Endometrial microvascular endothelial cells (primary cell): Measurements from ENCODE around the gene HRNR. TPM values are rescaled to one million over a fixed set of nuclear protein-coding genes. Genes with fewer than 3 reads are reported as not detected.
"Not testable (repeated sequence)": the region's sequence is repeated elsewhere in the genome, so short reads cannot be mapped to it uniquely, and the experiment has no call there.

ENCODE experiments used
- in situ Hi-C: cut with HindIII; loops from 2 replicates; pipeline ENCODE4 v1.10.0; 2017; ENCODE audit warnings: low sequenced_read_pairs, low pct_unique_long_range_greater_than_20kb; ENCODE audit errors: inconsistent ontology term
- total RNA-seq: library from RNA; depleted of rRNA; stranded (reverse); fragments of >200 nt; gene quantifications from one replicate; pipeline ENCODE4 v1.2.3, GENCODE V29; 2015; ENCODE audit errors: inconsistent ontology term

HRNR gene
- total RNA-seq: not detected

- in situ Hi-C loops: no loop called here
Measured at GRCh38 chr1:152224093-152224492, at the start of gene HRNR. Gene HRNR (minus strand): TSS chr1:152224193. CDS start chr1:152223253, 940 bp downstream.

DNA sequence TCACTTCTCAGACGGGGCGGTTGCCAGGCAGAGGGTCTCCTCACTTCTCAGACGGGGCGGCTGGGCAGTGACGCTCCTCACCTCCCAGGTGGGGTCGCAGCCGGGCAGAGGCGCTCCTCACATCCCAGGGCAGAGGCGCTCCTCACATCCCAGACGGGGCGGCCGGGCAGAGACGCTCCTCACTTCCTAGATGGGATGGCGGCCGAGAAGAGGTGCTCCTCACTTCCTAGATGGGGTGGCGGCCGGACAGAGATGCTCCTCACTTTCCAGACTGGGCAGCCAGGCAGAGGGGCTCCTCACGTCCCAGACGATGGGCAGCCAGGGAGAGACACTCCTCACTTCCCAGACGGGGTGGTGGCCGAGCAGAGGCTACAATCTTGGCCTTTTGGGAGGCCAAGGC is 32.4 kb upstream of the HRNR start:
- in situ Hi-C loops: not testable (repeated sequence)

- in situ Hi-C loops: no loop called here
Measured at GRCh38 chr1:152252157-152252556, 28.2 kb upstream of the HRNR start.

GRCh38 chr1:152251391-152251790 is 27.4 kb upstream of the HRNR start:
- in situ Hi-C loops: no loop called here

DNA sequence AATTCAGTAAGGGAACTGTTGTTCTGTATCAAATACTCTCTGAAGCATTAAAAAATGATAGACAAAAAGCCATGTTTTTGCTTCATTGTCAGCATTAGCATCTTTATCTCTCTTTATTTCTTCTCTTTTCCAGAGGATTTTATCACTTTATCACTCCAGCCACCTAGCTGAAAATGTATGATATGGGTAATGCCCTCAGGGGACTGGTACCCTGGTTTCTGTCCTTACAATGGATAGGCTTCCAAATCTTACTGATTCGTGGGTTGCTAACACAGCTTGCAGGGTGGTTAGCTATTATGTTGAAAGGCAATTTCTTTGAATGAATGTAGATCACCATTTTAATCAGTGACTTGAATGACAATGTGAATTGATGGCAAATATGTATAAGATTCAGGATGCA is 23.3 kb upstream of the HRNR start:
- in situ Hi-C loops: no loop called here

DNA sequence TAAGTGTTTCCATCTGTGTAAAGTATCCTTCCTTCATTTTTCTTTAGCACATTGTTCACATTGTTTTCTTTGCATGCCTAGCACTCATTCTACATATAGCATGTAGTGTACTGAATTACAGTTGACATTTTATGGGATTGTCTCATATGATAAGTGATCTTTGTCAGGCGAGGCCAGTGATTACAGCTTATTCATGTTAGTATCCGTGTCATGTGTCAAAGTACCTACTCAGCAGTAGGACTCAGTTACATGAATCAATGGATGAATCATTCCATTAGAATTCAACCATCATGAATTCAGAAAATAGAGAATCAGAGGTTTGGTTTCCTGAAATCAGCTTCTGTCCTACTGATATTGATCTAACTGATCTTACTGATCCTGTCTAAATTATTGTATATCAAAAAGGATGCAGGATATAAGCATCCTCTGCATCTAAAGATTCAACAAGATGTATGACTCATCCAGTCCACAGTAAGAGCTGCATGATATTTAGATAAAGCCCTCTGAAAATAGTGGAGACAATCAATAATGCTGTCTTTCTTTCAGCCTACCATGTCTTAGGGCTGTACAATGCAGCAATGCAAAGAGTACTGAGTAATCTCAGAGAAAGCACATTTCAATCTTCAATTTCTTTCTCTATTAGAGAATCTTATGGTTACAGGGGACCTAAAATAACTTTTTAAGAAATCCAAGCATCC is 20.7 kb upstream of the HRNR start:
- in situ Hi-C loops: no loop called here

GRCh38 chr1:152237093-152237492 is 13.1 kb upstream of the HRNR start:
- in situ Hi-C loops: no loop called here

- in situ Hi-C loops: no loop called here
Measured at GRCh38 chr1:152228831-152229230, 4.8 kb upstream of the HRNR start.

GRCh38 chr1:152227310-152227928 is 3.4 kb upstream of the HRNR start:
- in situ Hi-C loops: no loop called here

DNA sequence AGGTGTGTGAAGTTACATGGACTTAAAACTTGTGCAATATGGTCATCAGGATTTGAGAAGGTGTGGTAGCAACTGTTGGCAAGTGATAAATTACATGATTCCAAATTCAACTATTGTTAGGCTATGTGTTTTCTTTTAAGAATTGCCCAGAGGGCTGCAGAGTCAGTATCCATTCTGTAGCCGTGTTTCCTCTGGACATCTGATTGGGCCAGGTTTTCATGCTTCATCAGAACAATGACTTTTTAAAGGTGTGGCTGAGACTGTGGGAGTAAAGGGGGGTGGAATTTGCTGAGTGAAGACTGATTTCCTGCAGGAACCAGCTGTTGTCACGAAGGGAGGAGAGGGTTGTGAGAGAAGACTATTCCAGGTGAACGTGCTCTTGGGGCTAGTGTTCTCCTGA is 1.7 kb upstream of the HRNR start:
- in situ Hi-C loops: no loop called here

GRCh38 chr1:152220166-152221163 is 3.5 kb downstream of the HRNR start:
- in situ Hi-C loops: no loop called here

GRCh38 chr1:152219438-152219837 is 4.6 kb downstream of the HRNR start:
- in situ Hi-C loops: not testable (repeated sequence)

DNA sequence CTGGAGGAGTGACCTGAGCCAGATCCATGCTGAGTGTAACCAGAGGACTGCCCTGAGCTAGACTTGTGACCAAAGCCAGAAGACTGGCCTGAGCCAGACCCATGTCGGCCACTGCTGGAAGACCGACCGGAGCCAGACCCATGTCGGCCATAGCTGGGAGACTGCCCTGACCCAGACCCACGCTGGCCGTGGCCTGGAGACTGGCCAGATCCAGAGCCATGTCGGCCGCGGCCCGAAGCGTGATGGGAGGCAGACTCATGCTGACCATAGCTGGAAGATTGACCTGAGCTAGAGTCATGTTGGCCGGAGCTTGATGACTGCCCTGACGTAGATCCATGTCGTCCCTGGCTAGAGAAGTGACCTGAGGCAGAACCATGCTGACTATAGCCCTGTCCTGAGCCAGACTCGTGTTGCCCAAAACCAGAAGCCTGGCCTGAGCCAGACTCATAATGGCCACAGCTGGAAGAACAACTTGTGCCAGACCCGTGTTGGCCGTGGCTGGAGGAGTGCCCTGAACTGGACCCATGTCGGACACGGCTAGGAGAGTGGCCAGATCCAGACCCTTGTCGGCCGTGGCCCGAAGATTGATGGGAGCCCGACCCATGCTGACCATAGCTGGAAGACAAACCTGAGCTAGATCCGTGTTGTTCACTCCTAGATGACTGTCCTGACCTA is 5.1 kb downstream of the HRNR start:
- in situ Hi-C loops: no loop called here

DNA sequence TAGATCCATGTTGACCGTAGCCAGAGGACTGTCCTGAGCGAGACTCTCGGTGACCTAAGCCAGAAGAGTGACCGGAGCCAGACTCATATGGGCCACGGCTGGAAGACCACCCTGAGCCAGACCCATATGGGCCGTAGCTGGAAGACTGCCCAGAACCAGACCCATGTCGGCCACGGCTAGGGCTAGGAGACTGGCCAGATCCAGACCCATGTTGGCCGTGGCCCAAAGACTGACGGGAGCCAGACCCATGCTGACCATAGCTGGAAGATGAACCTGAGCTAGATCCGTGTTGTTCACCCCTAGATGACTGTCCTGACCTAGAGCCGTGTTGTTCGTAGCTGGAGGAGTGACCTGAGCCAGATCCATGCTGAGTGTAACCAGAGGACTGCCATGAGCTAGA is 8.4 kb downstream of the HRNR start:
- in situ Hi-C loops: not testable (repeated sequence)

GRCh38 chr1:152214911-152215310 is 9.1 kb downstream of the HRNR start:
- in situ Hi-C loops: not testable (repeated sequence)

- in situ Hi-C loops: no loop called here
Measured at GRCh38 chr1:152198982-152199381, 25.0 kb downstream of the HRNR start.

GRCh38 chr1:152197361-152197941 is 26.5 kb downstream of the HRNR start:
- in situ Hi-C loops: no loop called here

DNA sequence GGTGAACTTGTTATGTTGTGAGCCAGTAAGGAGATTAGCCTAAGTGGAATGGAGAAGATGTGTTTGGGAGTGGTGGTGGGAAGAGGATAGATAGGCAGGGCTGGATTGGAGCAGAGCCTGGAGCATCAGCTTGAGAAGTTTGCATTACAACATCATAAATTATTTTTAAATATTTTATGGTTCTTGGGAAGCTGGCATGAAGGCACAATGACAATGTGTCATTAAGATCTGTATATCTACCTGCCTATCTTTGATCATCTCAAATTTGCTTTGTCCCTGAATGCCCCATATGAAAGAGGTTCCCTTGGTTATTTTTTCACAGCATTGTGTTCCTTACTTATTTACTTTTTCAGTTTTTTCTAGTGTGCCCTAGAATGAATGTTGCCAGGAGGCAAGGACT is 32.3 kb downstream of the HRNR start:
- in situ Hi-C loops: no loop called here

DNA sequence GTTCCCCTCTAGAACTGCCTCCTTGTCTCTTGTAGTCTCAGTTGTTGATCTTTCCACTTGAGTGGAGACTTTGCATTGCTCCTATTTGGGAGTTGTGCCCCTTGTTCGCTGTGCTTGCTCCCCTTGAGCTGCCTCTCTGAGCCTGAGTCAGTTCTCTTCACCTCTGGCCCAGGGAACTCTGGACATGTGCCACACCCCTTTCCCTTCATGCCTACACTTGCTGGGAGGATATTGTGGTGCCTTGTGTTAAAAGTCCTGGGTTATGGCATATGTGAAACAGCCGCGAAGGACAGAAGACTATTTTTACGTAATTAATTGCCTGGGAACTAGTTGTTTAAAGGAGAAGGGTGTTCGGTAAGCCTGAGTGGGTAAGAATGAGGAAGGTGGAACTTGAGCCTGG is 32.7 kb downstream of the HRNR start:
- in situ Hi-C loops: no loop called here
